ENCODE results near the gene RTP3. TPM values are rescaled to one million over a fixed set of nuclear protein-coding genes. Genes with fewer than 3 reads are reported as not detected.
A peak's percentile ranks its signal among the peaks of the same experiment; 100 is the strongest.

The RTP3 gene
- total and polyA plus RNA-seq, 2 donors (not counting 1 experiment from before 2014, with no cell fraction given), result not detected

DNA sequence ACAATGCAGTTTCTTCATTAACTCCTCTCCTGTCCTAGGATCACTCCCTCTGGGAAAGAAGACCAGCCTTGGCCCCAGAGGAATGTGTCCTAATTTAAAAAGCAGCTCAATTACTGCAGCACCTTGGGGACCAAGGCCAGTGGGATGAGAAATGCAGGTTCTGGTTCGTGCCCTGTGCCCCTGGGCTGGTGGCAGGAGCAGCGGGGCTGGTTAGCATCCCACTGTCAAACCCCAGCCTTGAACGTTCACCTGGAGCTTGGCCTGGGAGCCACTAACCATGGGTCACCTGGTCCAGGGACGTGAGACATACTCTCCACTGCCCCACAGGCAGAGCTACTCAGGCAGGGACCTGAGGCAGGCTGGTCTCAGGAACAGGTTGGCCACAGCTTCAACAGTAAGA is 8.4 kb upstream of the RTP3 start:
- no peak for DNase-seq

DNA sequence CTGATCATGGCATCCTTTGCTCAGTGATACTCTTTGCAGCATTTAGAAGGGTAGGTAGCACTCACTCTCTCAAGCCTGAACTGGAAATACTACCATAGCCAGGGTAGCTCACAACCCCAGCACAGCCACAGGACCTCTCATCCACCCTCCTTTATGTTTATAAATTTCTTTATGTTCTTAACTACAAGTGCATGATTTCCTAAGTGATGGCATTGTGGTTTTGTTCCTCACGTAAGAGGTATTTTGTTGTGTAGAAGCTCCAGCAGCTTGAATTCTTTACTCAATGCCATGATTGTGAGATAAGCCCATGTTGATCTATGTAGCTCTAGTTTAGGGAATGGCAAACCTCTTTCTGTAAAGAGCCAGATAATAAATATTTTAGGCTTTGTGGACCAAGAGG is 7.9 kb upstream of the RTP3 start:
- H3K27me3 Mint-ChIP-seq, result peaks cover 3% of the 10 kb centered on the region

More for the DNA sequence above, 8.4 kb upstream of the RTP3 start:
- Histone ChIP-seq H3K4me1 (ENCODE audit: control insufficient read depth in 2 of 2, insufficient read depth in 2 of 2, low read length in 2 of 2) (peaks cover 9 to 11% of the 10 kb centered on the region in 2 donors), H2AFZ (ENCODE audit: insufficient read depth, low read depth, low read length, poor library complexity, severe bottlenecking) (no peak overlapping the region), H3K9ac (ENCODE audit: low read length) (no peak overlapping the region), H4K20me1 (ENCODE audit: control insufficient read depth, insufficient read depth, low read length, poor library complexity, severe bottlenecking) (no peaks in the 10 kb centered on the region), H3K36me3 (replicated peaks in 1 of 2; ENCODE audit: control extremely low read depth in 1 of 2, control insufficient read depth in 1 of 2, extremely low read depth in 1 of 2, insufficient read depth in 2 of 2, low read length in 1 of 2) (no peaks in the 10 kb centered on the region), H3K4me3 (ENCODE audit: control extremely low read depth in 1 of 5, extremely low read depth in 1 of 5, insufficient read depth in 1 of 5, low read depth in 2 of 5, low read length in 4 of 5) (no peak overlapping the region), H3K9me3 (ENCODE audit: control extremely low read depth in 1 of 3, control insufficient read depth in 2 of 3, insufficient read depth in 1 of 3, low read length in 2 of 3) (no peaks in the 10 kb centered on the region), H3K27ac (ENCODE audit: low read length in 2 of 2) (no peak overlapping the region), H3K4me2 (replicated peaks; ENCODE audit: low read depth, low read length, poor library complexity, severe bottlenecking) (peak overlapping the region; percentile 76), H3K79me2 (ENCODE audit: control insufficient read depth, insufficient read depth, low read length) (no peaks in the 10 kb centered on the region), H3K27me3 (replicated peaks in 1 of 4; ENCODE audit: control extremely low read depth in 1 of 4, control insufficient read depth in 3 of 4, insufficient read depth in 4 of 4, low read length in 3 of 4) (peaks cover 0 to 6% (median 4%) of the 10 kb centered on the region in 4 experiments)
- POLR2A ChIA-PET, result interaction anchor here (0.8 to 3.2 kb wide), 5 partner anchors 33 to 140 kb away, joined by 3 to 26 read pairs (median 7); no protein-coding TSS in a partner anchor
- peaks cover 9% of the 10 kb centered on the region for H3K4me1 Mint-ChIP-seq
- TF ChIP-seq EZH2 (IDR thresholded peaks at IDR 0.05; ENCODE audit: borderline replicate concordance, insufficient read depth, low read depth, low read length, poor library complexity, severe bottlenecking), result no peak
- TF ChIP-seq, protein P1, sequence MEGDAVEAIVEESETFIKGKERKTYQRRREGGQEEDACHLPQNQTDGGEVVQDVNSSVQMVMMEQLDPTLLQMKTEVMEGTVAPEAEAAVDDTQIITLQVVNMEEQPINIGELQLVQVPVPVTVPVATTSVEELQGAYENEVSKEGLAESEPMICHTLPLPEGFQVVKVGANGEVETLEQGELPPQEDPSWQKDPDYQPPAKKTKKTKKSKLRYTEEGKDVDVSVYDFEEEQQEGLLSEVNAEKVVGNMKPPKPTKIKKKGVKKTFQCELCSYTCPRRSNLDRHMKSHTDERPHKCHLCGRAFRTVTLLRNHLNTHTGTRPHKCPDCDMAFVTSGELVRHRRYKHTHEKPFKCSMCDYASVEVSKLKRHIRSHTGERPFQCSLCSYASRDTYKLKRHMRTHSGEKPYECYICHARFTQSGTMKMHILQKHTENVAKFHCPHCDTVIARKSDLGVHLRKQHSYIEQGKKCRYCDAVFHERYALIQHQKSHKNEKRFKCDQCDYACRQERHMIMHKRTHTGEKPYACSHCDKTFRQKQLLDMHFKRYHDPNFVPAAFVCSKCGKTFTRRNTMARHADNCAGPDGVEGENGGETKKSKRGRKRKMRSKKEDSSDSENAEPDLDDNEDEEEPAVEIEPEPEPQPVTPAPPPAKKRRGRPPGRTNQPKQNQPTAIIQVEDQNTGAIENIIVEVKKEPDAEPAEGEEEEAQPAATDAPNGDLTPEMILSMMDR (IDR thresholded peaks at IDR 0.05), result no peak
- intact Hi-C loops (cut with micrococcal nuclease), result loop anchor here (2.0 to 10.0 kb wide), 2 partner anchors 51 to 205 kb away; partner anchors contain the start of gene ALS2CL
- CTCF ChIA-PET, result interaction anchor here (1.0 to 9.1 kb wide), 38 partner anchors 8 to 1336 kb away, joined by 3 to 275 read pairs (median 7); partner anchors contain the start of genes CCR1, CCR5AS, CCRL2 and RTP3
- ATAC-seq (ENCODE audit: low read depth), result no peak
- peak overlapping the region; percentile 67 for H3K4me3 Mint-ChIP-seq
- WGBS (ENCODE audit: insufficient coverage), result 93% methylated on average over 4 of the region's 4 CpGs
- no peaks in the 10 kb centered on the region for H3K9me3 Mint-ChIP-seq (ENCODE audit: insufficient read depth)
- H3K27ac Mint-ChIP-seq, result peak overlapping the region; percentile 74
- H3K27me3 Mint-ChIP-seq, result peaks cover 3% of the 10 kb centered on the region

More for the DNA sequence above, 7.9 kb upstream of the RTP3 start:
- Histone ChIP-seq H3K27me3 (replicated peaks in 1 of 4; ENCODE audit: control extremely low read depth in 1 of 4, control insufficient read depth in 3 of 4, insufficient read depth in 4 of 4, low read length in 3 of 4) (peaks cover 0 to 6% (median 4%) of the 10 kb centered on the region in 4 experiments), H3K4me1 (ENCODE audit: control insufficient read depth in 2 of 2, insufficient read depth in 2 of 2, low read length in 2 of 2) (peaks cover 9 to 11% of the 10 kb centered on the region in 2 donors), H3K36me3 (replicated peaks in 1 of 2; ENCODE audit: control extremely low read depth in 1 of 2, control insufficient read depth in 1 of 2, extremely low read depth in 1 of 2, insufficient read depth in 2 of 2, low read length in 1 of 2) (no peaks in the 10 kb centered on the region), H3K4me2 (replicated peaks; ENCODE audit: low read depth, low read length, poor library complexity, severe bottlenecking) (no peak overlapping the region), H3K4me3 (ENCODE audit: control extremely low read depth in 1 of 5, extremely low read depth in 1 of 5, insufficient read depth in 1 of 5, low read depth in 2 of 5, low read length in 4 of 5) (no peak overlapping the region), H3K9ac (ENCODE audit: low read length) (no peak overlapping the region), H3K27ac (ENCODE audit: low read length in 2 of 2) (no peak overlapping the region), H3K79me2 (ENCODE audit: control insufficient read depth, insufficient read depth, low read length) (no peaks in the 10 kb centered on the region), H4K20me1 (ENCODE audit: control insufficient read depth, insufficient read depth, low read length, poor library complexity, severe bottlenecking) (no peaks in the 10 kb centered on the region), H2AFZ (ENCODE audit: insufficient read depth, low read depth, low read length, poor library complexity, severe bottlenecking) (no peak overlapping the region), H3K9me3 (ENCODE audit: control extremely low read depth in 1 of 3, control insufficient read depth in 2 of 3, insufficient read depth in 1 of 3, low read length in 2 of 3) (no peaks in the 10 kb centered on the region)
- DNase-seq (no peak), ATAC-seq (ENCODE audit: low read depth) (no peak)
- Mint-ChIP-seq H3K9me3 (ENCODE audit: insufficient read depth) (no peaks in the 10 kb centered on the region), H3K27ac (no peak overlapping the region), H3K4me3 (no peak overlapping the region), H3K4me1 (peaks cover 9% of the 10 kb centered on the region)
- intact Hi-C loops (cut with micrococcal nuclease), result loop anchor here (2.0 to 10.0 kb wide), 2 partner anchors 51 to 205 kb away; partner anchors contain the start of gene ALS2CL
- ChIA-PET POLR2A (interaction anchor here (3.2 kb wide), 1 partner anchor 49 kb away, joined by 26 read pairs; no protein-coding TSS in a partner anchor), CTCF (interaction anchor here (1.0 to 9.1 kb wide), 21 partner anchors 8 to 551 kb away, joined by 3 to 275 read pairs (median 10); partner anchors contain the start of genes CCR1 and RTP3)
- WGBS (ENCODE audit: insufficient coverage), result no CpG with 5 or more reads among the region's 1 CpG
- TF ChIP-seq EZH2 (IDR thresholded peaks at IDR 0.05; ENCODE audit: borderline replicate concordance, insufficient read depth, low read depth, low read length, poor library complexity, severe bottlenecking), result no peak
- TF ChIP-seq, protein P1 (IDR thresholded peaks at IDR 0.05), result no peak

Data from B cell (primary cell).